ENCODE results near the gene BCL7B. TPM values are rescaled to one million over a fixed set of nuclear protein-coding genes. Genes with fewer than 3 reads are reported as not detected.
"Not testable (repeated sequence)": the region's sequence is repeated elsewhere in the genome, so short reads cannot be mapped to it uniquely, and the experiment has no call there.

BCL7B gene
- total RNA-seq, 2 donors from 2014 or later = 52.4 to 76.7 TPM

- H3K36me3 Mint-ChIP-seq (ENCODE audit: low read depth) = peaks cover 100% of the 10 kb centered on the region
- peaks cover 6% of the 10 kb centered on the region for H3K4me1 Mint-ChIP-seq
- H3K9me3 Mint-ChIP-seq = no peaks in the 10 kb centered on the region
- no peak for ATAC-seq (replicated peaks)
- no peak overlapping the region for H3K27ac Mint-ChIP-seq
- no peaks in the 10 kb centered on the region for H3K27me3 Mint-ChIP-seq
- H3K4me3 Mint-ChIP-seq = no peak overlapping the region
These were observed 48.0 kb downstream of the BCL7B start for GRCh38 chr7:73509463-73509862.

- Mint-ChIP-seq H3K4me1 (no peaks in the 10 kb centered on the region), H3K36me3 (ENCODE audit: low read depth) (peaks cover 100% of the 10 kb centered on the region), H3K4me3 (no peak overlapping the region), H3K27ac (no peak overlapping the region), H3K9me3 (no peaks in the 10 kb centered on the region), H3K27me3 (no peaks in the 10 kb centered on the region)
- no peak for ATAC-seq (replicated peaks)
These were observed 49.9 kb downstream of the BCL7B start for GRCh38 chr7:73507556-73507955.

GRCh38 chr7:73504920-73505319 lies 52.6 kb downstream of the BCL7B start:
- Mint-ChIP-seq H3K27me3 (no peaks in the 10 kb centered on the region), H3K4me1 (no peaks in the 10 kb centered on the region), H3K36me3 (ENCODE audit: low read depth) (peaks cover 100% of the 10 kb centered on the region), H3K9me3 (no peaks in the 10 kb centered on the region), H3K4me3 (no peak overlapping the region), H3K27ac (peak overlapping the region; percentile 36)
- no peak for ATAC-seq (replicated peaks)

GRCh38 chr7:73504017-73504416 lies 53.5 kb downstream of the BCL7B start:
- Mint-ChIP-seq H3K9me3 (no peaks in the 10 kb centered on the region), H3K36me3 (ENCODE audit: low read depth) (peaks cover 100% of the 10 kb centered on the region), H3K4me1 (no peaks in the 10 kb centered on the region), H3K27ac (peak overlapping the region; percentile 15), H3K27me3 (no peaks in the 10 kb centered on the region), H3K4me3 (no peak overlapping the region)
- no peak for ATAC-seq (replicated peaks)

- Mint-ChIP-seq H3K36me3 (ENCODE audit: low read depth) (peaks cover 100% of the 10 kb centered on the region), H3K27ac (no peak overlapping the region), H3K4me1 (no peaks in the 10 kb centered on the region), H3K4me3 (no peak overlapping the region), H3K27me3 (no peaks in the 10 kb centered on the region), H3K9me3 (no peaks in the 10 kb centered on the region)
- ATAC-seq (replicated peaks) = no peak
These were observed 54.3 kb downstream of the BCL7B start for GRCh38 chr7:73503229-73503628.

DNA sequence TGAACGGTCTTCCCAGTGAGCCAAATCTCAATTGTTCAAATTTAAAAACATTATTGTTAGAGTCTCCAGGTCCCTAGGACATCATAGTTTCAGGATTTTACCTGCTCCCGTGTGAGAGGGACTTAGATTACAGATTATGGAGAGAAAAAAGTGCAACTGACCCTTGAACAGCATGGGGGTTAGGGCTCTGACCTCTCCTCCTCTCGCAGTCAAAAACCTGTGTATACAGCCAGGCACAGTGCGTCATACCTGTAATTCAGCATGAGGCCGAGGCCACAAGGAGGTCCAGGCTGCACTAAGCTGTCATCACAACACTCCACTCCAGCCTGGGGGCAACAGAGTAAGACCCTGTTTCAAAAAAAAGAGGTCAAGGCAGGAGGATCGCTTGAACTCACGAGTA lies 60.9 kb downstream of the BCL7B start:
- no peak for ATAC-seq (replicated peaks)
- Mint-ChIP-seq H3K4me3 (no peak overlapping the region), H3K36me3 (ENCODE audit: low read depth) (peaks cover 100% of the 10 kb centered on the region), H3K9me3 (no peaks in the 10 kb centered on the region), H3K4me1 (no peaks in the 10 kb centered on the region), H3K27me3 (no peaks in the 10 kb centered on the region), H3K27ac (no peak overlapping the region)

- not testable (repeated sequence) for H3K4me1 Mint-ChIP-seq; H3K27ac Mint-ChIP-seq; H3K27me3 Mint-ChIP-seq; H3K4me3 Mint-ChIP-seq; H3K9me3 Mint-ChIP-seq; ATAC-seq (replicated peaks)
- H3K36me3 Mint-ChIP-seq (ENCODE audit: low read depth) = peaks cover 99% of the 10 kb centered on the region
These were observed 62.0 kb downstream of the BCL7B start for GRCh38 chr7:73495507-73495906.

GRCh38 chr7:73489976-73490375 lies 67.5 kb downstream of the BCL7B start:
- Mint-ChIP-seq H3K36me3 (ENCODE audit: low read depth) (peaks cover 99% of the 10 kb centered on the region), H3K4me1 (no peaks in the 10 kb centered on the region), H3K4me3 (no peak overlapping the region), H3K27me3 (no peaks in the 10 kb centered on the region), H3K9me3 (no peaks in the 10 kb centered on the region), H3K27ac (no peak overlapping the region)
- no peak for ATAC-seq (replicated peaks)

DNA sequence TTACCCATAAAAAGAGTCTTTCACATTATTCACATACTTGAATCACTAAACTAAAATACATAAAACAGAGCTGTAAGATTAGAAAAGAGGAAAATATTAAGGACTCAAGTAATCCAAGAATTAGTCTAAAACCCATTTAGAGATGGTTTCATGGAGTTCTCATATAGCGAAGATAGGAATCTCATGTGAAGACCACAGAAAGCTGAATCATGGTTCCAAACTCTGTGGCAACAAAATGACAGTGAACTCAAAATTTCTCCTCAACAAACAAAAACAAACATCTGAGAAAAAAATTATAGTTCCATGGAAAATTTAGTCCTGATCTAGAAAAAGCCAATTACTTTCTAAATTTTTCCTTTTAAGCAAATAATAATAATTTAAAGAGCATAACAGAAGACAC lies 70.0 kb downstream of the BCL7B start:
- no peak for ATAC-seq (replicated peaks)
- H3K27me3 Mint-ChIP-seq = no peaks in the 10 kb centered on the region
- no peaks in the 10 kb centered on the region for H3K9me3 Mint-ChIP-seq
- H3K27ac Mint-ChIP-seq = peak overlapping the region; percentile 73
- H3K4me1 Mint-ChIP-seq = no peaks in the 10 kb centered on the region
- no peak overlapping the region for H3K4me3 Mint-ChIP-seq
- H3K36me3 Mint-ChIP-seq (ENCODE audit: low read depth) = peaks cover 99% of the 10 kb centered on the region

Other genes with a start within 250 kb of the BCL7B start
- 10 to 100 TPM; 32.2 to 48.4 TPM for gene NSUN5, start 248.9 kb downstream of the BCL7B start, total RNA-seq
- gene TRIM50, start 229.6 kb downstream of the BCL7B start, total RNA-seq = not detected
- not detected for gene FKBP6, start 229.5 kb downstream of the BCL7B start, total RNA-seq
- gene FZD9, start 123.9 kb downstream of the BCL7B start, total RNA-seq = not detected
- 100 to 1,000 TPM in 1 of 2 donors, 10 to 100 TPM in 1; 59.7 to 102 TPM for gene BAZ1B, start 35.4 kb downstream of the BCL7B start, total RNA-seq
- gene TBL2, start 20.9 kb upstream of the BCL7B start, total RNA-seq = 10 to 100 TPM; 34.7 to 43.5 TPM
- gene MLXIPL, start 66.8 kb upstream of the BCL7B start, total RNA-seq = not detected
- gene VPS37D, start 110.1 kb upstream of the BCL7B start, total RNA-seq = under 1 TPM; 0.15 to 0.48 TPM
- 1 to 10 TPM; 5.3 to 7.6 TPM for gene DNAJC30, start 125.8 kb upstream of the BCL7B start, total RNA-seq
- gene BUD23, start 125.9 kb upstream of the BCL7B start, total RNA-seq = 10 to 100 TPM; 54.6 to 82.3 TPM
- gene STX1A, start 162.0 kb upstream of the BCL7B start, total RNA-seq = 10 to 100 TPM; 16.8 to 40.9 TPM
- gene ABHD11, start 181.1 kb upstream of the BCL7B start, total RNA-seq = 10 to 100 TPM; 11.9 to 21.2 TPM
- not detected for gene CLDN3, start 212.6 kb upstream of the BCL7B start, total RNA-seq

Data from activated T-helper 17 cell treated with anti-CD3 and anti-CD28 coated beads, Interleukin-2, amount 50 U/mL, for 72 hours (primary cell).